IMR-90 (cell line): ENCODE data around the gene MARK4. TPM values are rescaled to one million over a fixed set of nuclear protein-coding genes. Genes with fewer than 3 reads are reported as not detected.

ENCODE experiments used
- ATAC-seq: fragments of 200-7000 bp; cut with Tn5 transposase; 2 replicates; pipeline ENCODE4 v1.9.1; 2020; ENCODE audit warnings: low read depth, mild to moderate bottlenecking, moderate library complexity
- BruUV-seq: library from RNA; stranded (reverse); fragments of 400-500 nt; replicated peaks from 2 replicates; lab custom pipeline; 2021; lab: Mats Ljungman, UMichigan
- CTCF ChIA-PET: fragments of 300-600 bp; formaldehyde crosslinking; extraction: SDS; loops from one replicate; lab custom pipeline; 2021; ENCODE audit warnings: antibody characterized with exemption; lab: Yijun Ruan, JAX
- POLR2A ChIA-PET: fragments of 300-600 bp; sonication (Branson Sonifier 250); formaldehyde crosslinking; loops from one replicate; lab custom pipeline; 2022; ENCODE audit warnings: antibody characterized with exemption; ENCODE audit not compliant: unreplicated experiment; lab: Charles Lee
- DNase-seq: peaks from one replicate; pipeline ENCODE4 v3.0.0; 2013
- H2AFZ ChIP-seq: replicated peaks from 2 replicates; pipeline ENCODE3; 2013; ENCODE audit warnings: low read length, mild to moderate bottlenecking; ENCODE audit not compliant: poor library complexity
- H2AK5ac ChIP-seq: 2 replicates; pipeline ENCODE4 v1.6.1; 2013; ENCODE audit warnings: low read depth, low read length, inconsistent platforms
- H2AK9ac ChIP-seq: replicated peaks from 2 replicates; pipeline ENCODE3; 2013; ENCODE audit warnings: mild to moderate bottlenecking, low read depth, low read length, moderate library complexity; ENCODE audit not compliant: poor library complexity
- H2BK120ac ChIP-seq: 2 replicates; pipeline ENCODE4 v1.6.1; 2013; ENCODE audit warnings: low read depth, low read length, inconsistent platforms
- H2BK15ac ChIP-seq: 3 replicates; pipeline ENCODE4 v1.6.1; 2013; ENCODE audit warnings: low read depth, low read length, inconsistent platforms
- H2BK20ac ChIP-seq: 2 replicates; pipeline ENCODE4 v1.6.1; 2013; ENCODE audit warnings: low read depth, mild to moderate bottlenecking, inconsistent platforms, low read length, moderate library complexity
- H2BK5ac ChIP-seq: 2 replicates; pipeline ENCODE4 v1.6.1; 2013; ENCODE audit warnings: mild to moderate bottlenecking, low read depth, low read length, inconsistent platforms; ENCODE audit not compliant: poor library complexity, severe bottlenecking
- H3K14ac ChIP-seq: replicated peaks from 2 replicates; pipeline ENCODE4 v1.6.1; 2013; ENCODE audit warnings: low read depth, low read length, inconsistent platforms
- H3K18ac ChIP-seq: 2 replicates; pipeline ENCODE4 v1.6.1; 2013; ENCODE audit warnings: low read depth, low read length, control low read depth
- H3K23ac ChIP-seq: 2 replicates; pipeline ENCODE4 v1.6.1; 2013; ENCODE audit warnings: low read depth, low read length, inconsistent platforms
- H3K27ac ChIP-seq: 2 replicates; pipeline ENCODE4 v1.5.1; 2013; ENCODE audit warnings: mild to moderate bottlenecking, control low read depth, low read length; ENCODE audit not compliant: insufficient read depth
- H3K27me3 ChIP-seq: 2 replicates; pipeline ENCODE4 v1.6.1; 2013; ENCODE audit warnings: low read length; ENCODE audit not compliant: control insufficient read depth, insufficient read depth
- H3K36me3 ChIP-seq: 2 replicates; pipeline ENCODE4 v1.6.1; 2013; ENCODE audit warnings: low read length, mixed read lengths; ENCODE audit not compliant: control insufficient read depth, insufficient read depth
- H3K4ac ChIP-seq: 2 replicates; pipeline ENCODE4 v1.6.1; 2013; ENCODE audit warnings: low read depth, low read length, inconsistent platforms
- H3K4me1 ChIP-seq: 2 replicates; pipeline ENCODE4 v1.6.1; 2013; ENCODE audit warnings: low read length, mixed read lengths; ENCODE audit not compliant: control insufficient read depth, insufficient read depth
- H3K4me2 ChIP-seq: 2 replicates; pipeline ENCODE4 v1.6.1; 2013; ENCODE audit warnings: low read depth, mild to moderate bottlenecking, control low read depth, low read length, moderate library complexity
- H3K4me3 ChIP-seq: 2 replicates; pipeline ENCODE4 v1.5.1; 2013; ENCODE audit warnings: low read depth, mild to moderate bottlenecking, control low read depth, low read length, moderate library complexity; ENCODE audit not compliant: insufficient read depth
- H3K56ac ChIP-seq: 2 replicates; pipeline ENCODE4 v1.6.1; 2013; ENCODE audit warnings: low read length, inconsistent platforms; ENCODE audit not compliant: insufficient read depth; ENCODE audit errors: extremely low read depth
- H3K79me1 ChIP-seq, 2 experiments: 2 replicates each; pipeline ENCODE4 v1.6.1; 2013; ENCODE audit warnings: low read length in 2 of 2, inconsistent platforms in 1 of 2, low read depth in 1 of 2
- H3K9ac ChIP-seq: 2 replicates; pipeline ENCODE4 v1.6.1; 2013; ENCODE audit warnings: low read depth, low read length, control low read depth
- H3K9me1 ChIP-seq: 2 replicates; pipeline ENCODE4 v1.6.1; 2013; ENCODE audit warnings: low read length, inconsistent platforms; ENCODE audit not compliant: insufficient read depth
- H3K9me3 ChIP-seq: 2 replicates; pipeline ENCODE4 v1.6.1; 2013; ENCODE audit warnings: low read length; ENCODE audit not compliant: control insufficient read depth, insufficient read depth
- H4K20me1 ChIP-seq: 2 replicates; pipeline ENCODE4 v1.6.1; 2013; ENCODE audit warnings: low read length, inconsistent platforms; ENCODE audit not compliant: insufficient read depth
- H4K5ac ChIP-seq: 2 replicates; pipeline ENCODE4 v1.6.1; 2013; ENCODE audit warnings: mild to moderate bottlenecking, low read depth, low read length, control low read depth
- H4K8ac ChIP-seq, 2 experiments: 2 replicates each; pipeline ENCODE4 v1.6.1; 2013; ENCODE audit warnings: low read depth in 2 of 2, low read length in 2 of 2, control low read depth in 1 of 2, inconsistent platforms in 1 of 2
- H4K91ac ChIP-seq: 2 replicates; pipeline ENCODE4 v1.6.1; 2013; ENCODE audit warnings: low read depth, low read length, inconsistent platforms; ENCODE audit not compliant: insufficient read depth
- BHLHE40 ChIP-seq: fragments of 150-350 bp; IDR thresholded peaks from 2 replicates; pipeline ENCODE4 v1.6.1; 2016; ENCODE audit warnings: mild to moderate bottlenecking, low read depth, low read length
- CEBPB ChIP-seq: IDR thresholded peaks from 2 replicates; pipeline ENCODE4 v1.6.1; 2012; ENCODE audit warnings: low read depth, low read length, improper control_type of control experiment
- CHD1 ChIP-seq: IDR thresholded peaks from 2 replicates; pipeline ENCODE4 v1.6.1; 2012; ENCODE audit warnings: low read depth, low read length, improper control_type of control experiment
- CTCF ChIP-seq: conservative IDR thresholded peaks from 2 replicates; pipeline ENCODE4 v1.5.1; 2012; ENCODE audit warnings: mild to moderate bottlenecking, low read depth, low read length, improper control_type of control experiment
- FOS ChIP-seq: fragments of 150-350 bp; IDR thresholded peaks from 2 replicates; pipeline ENCODE4 v1.6.1; 2016; ENCODE audit warnings: low read depth, low read length
- MAFK ChIP-seq: IDR thresholded peaks from 2 replicates; pipeline ENCODE4 v1.6.1; 2012; ENCODE audit warnings: low read depth, low read length, improper control_type of control experiment
- MAZ ChIP-seq: IDR thresholded peaks from 2 replicates; pipeline ENCODE4 v1.6.1; 2012; ENCODE audit warnings: low read depth, mild to moderate bottlenecking, low read length, improper control_type of control experiment, moderate library complexity, borderline replicate concordance
- MXI1 ChIP-seq: IDR thresholded peaks from 2 replicates; pipeline ENCODE4 v1.6.1; 2012; ENCODE audit warnings: low read depth, mild to moderate bottlenecking, low read length, moderate library complexity, borderline replicate concordance
- NFE2L2 ChIP-seq: fragments of 150-350 bp; IDR thresholded peaks from 2 replicates; pipeline ENCODE4 v1.6.1; 2016; ENCODE audit warnings: low read depth, mild to moderate bottlenecking, low read length
- POLR2A ChIP-seq: IDR thresholded peaks from 2 replicates; pipeline ENCODE4 v1.6.1; 2012; ENCODE audit warnings: mild to moderate bottlenecking, low read depth, low read length
- RAD21 ChIP-seq: IDR thresholded peaks from 2 replicates; pipeline ENCODE4 v1.6.1; 2012; ENCODE audit warnings: low read length, improper control_type of control experiment
- RCOR1 ChIP-seq: IDR thresholded peaks from 2 replicates; pipeline ENCODE4 v1.6.1; 2012; ENCODE audit warnings: mild to moderate bottlenecking, low read length, improper control_type of control experiment; ENCODE audit not compliant: insufficient replicate concordance
- RFX5 ChIP-seq: IDR thresholded peaks from 2 replicates; pipeline ENCODE4 v1.8.0; 2012; ENCODE audit warnings: low read depth, mild to moderate bottlenecking, low read length, moderate library complexity
- SMC3 ChIP-seq: fragments of 150-350 bp; IDR thresholded peaks from 2 replicates; pipeline ENCODE4 v1.6.1; 2016; ENCODE audit warnings: low read depth, mild to moderate bottlenecking, antibody characterized with exemption, low read length, moderate library complexity
- USF2 ChIP-seq: fragments of 150-350 bp; IDR thresholded peaks from 2 replicates; pipeline ENCODE4 v1.6.1; 2017; ENCODE audit warnings: mild to moderate bottlenecking, antibody characterized with exemption, low read length, low read depth
- WGBS, 2 experiments: methylation state at CpG; one replicate each; pipeline versions ENCODE4 v1.1.5 to v1.1.7; 2013; ENCODE audit warnings: missing lambda C conversion rate in 2 of 2; ENCODE audit not compliant: insufficient read length in 1 of 2; ENCODE audit errors: extremely low coverage in 2 of 2; 5-methylcytosine and 5-hydroxymethylcytosine counted together
- dilution Hi-C: fragments of 300-500 bp; cut with HindIII; formaldehyde crosslinking; loops from one replicate; pipeline ENCODE4 v1.14.3; 2018; ENCODE audit warnings: low sequenced_read_pairs; ENCODE audit not compliant: unreplicated experiment
- in situ Hi-C: fragments of 300-500 bp; cut with MboI; formaldehyde crosslinking; loops from 3 replicates; pipeline ENCODE4 v1.14.3; 2019; ENCODE audit warnings: low sequenced_read_pairs, inconsistent platforms, mixed read lengths
- intact Hi-C: fragments of 100-400 bp; cut with micrococcal nuclease; formaldehyde crosslinking; loops from 2 replicates; pipeline ENCODE4 v1.10.0; 2022
- polyA plus RNA-seq, 3 experiments: library from polyadenylated mRNA; depleted of rRNA; stranded (reverse); fragments of >200 nt; gene quantifications; 2 replicates each; pipeline ENCODE4 v1.2.3, GENCODE V29; 2012; ENCODE audit warnings: low replicate concordance in 1 of 3
- total RNA-seq: library from RNA; depleted of rRNA; stranded (reverse); fragments of >200 nt; gene quantifications from 2 replicates; pipeline ENCODE4 v1.2.3, GENCODE V29; 2012
- TF ChIP-seq, protein P1 (sequence below): fragments of 150-350 bp; IDR thresholded peaks from 2 replicates; pipeline ENCODE4 v1.6.1; 2016; ENCODE audit warnings: low read depth, mild to moderate bottlenecking, low read length, moderate library complexity, borderline replicate concordance

Gene MARK4
- total and polyA plus RNA-seq, 2 of the 4 experiments (the other 2 are of a cell fraction): 11.3 to 20.7 TPM

DNA sequence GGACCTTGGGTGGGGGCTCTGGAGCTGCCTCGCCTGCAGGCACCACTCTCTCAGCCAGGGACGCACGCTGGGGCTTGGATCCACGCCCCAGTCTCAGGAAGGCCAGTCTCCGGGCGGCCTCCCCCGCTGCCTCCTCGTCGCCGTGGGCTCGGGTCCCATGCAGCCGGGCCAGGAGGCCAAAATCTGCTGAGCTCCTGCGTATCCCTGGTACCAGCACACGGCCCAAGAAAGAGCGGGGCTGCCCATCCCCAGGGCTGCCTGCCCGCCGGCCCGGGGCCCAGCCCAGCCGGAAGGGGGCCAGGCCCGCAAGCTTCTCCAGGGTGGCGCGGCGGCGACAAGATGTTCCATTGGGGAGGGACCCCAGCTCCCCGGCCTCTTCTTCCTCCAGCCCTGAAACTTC, 12.5 kb upstream of the MARK4 start:
- BruUV-seq: no TSS peak
- H2BK20ac ChIP-seq: no peak overlapping the region
- intact Hi-C loops: no loop called here
- no peak overlapping the region for H4K5ac ChIP-seq
- no peak overlapping the region for H3K4me3 ChIP-seq
- no peak overlapping the region for H3K23ac ChIP-seq
- TF ChIP-seq POLR2A (no peak), RCOR1 (no peak), BHLHE40 (no peak), SMC3 (no peak), USF2 (no peak), CTCF (no peak), MAFK (no peak), MXI1 (no peak), RFX5 (no peak), MAZ (no peak), FOS (no peak), CHD1 (no peak), NFE2L2 (no peak), RAD21 (no peak), CEBPB (no peak)
- TF ChIP-seq, protein P1, sequence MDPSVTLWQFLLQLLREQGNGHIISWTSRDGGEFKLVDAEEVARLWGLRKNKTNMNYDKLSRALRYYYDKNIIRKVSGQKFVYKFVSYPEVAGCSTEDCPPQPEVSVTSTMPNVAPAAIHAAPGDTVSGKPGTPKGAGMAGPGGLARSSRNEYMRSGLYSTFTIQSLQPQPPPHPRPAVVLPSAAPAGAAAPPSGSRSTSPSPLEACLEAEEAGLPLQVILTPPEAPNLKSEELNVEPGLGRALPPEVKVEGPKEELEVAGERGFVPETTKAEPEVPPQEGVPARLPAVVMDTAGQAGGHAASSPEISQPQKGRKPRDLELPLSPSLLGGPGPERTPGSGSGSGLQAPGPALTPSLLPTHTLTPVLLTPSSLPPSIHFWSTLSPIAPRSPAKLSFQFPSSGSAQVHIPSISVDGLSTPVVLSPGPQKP: no peak
- in situ Hi-C loops: no loop called here
- no peak overlapping the region for H2BK15ac ChIP-seq
- H3K56ac ChIP-seq: no peak overlapping the region
- ChIA-PET POLR2A (no interaction called here), CTCF (interaction anchor here (0.6 kb wide), 1 partner anchor 73 kb away, joined by 3 read pairs; no protein-coding TSS in a partner anchor)
- no peak overlapping the region for H3K18ac ChIP-seq
- no peak overlapping the region for H2BK5ac ChIP-seq
- H3K14ac ChIP-seq: no peak overlapping the region
- dilution Hi-C loops: no loop called here
- no peak overlapping the region for H3K4me2 ChIP-seq
- DNase-seq: no peak
- no peak overlapping the region for H3K9ac ChIP-seq
- no peak overlapping the region for H4K91ac ChIP-seq
- no peak overlapping the region for H3K4ac ChIP-seq
- no peaks in the 10 kb centered on the region for H3K9me1 ChIP-seq
- H3K27me3 ChIP-seq: peaks cover 50% of the 10 kb centered on the region
- no peak overlapping the region for H4K8ac ChIP-seq
- no peaks in the 10 kb centered on the region for H3K36me3 ChIP-seq
- no peak overlapping the region for H2AK9ac ChIP-seq
- peaks cover 3% of the 10 kb centered on the region; the same call in 1 of the 2 replicates for H3K9me3 ChIP-seq
- no peaks in the 10 kb centered on the region for H3K79me1 ChIP-seq
- no peaks in the 10 kb centered on the region for H4K20me1 ChIP-seq
- no peaks in the 10 kb centered on the region for H3K4me1 ChIP-seq
- no peak overlapping the region for H2AFZ ChIP-seq
- ATAC-seq: no peak
- H2BK120ac ChIP-seq: no peak overlapping the region
- 80% methylated on average over 14 of the region's 25 CpGs; no CpG with 5 or more reads in 1 of the 2 experiments for WGBS, 2 experiments
- H3K27ac ChIP-seq: no peak overlapping the region
- H2AK5ac ChIP-seq: no peak overlapping the region
